HG03558 (cell line): Measurements from ENCODE around the gene STOML3.

ENCODE experiments used
- ATAC-seq: cut with Tn5 transposase; IDR thresholded peaks from one replicate; pipeline ENCODE4 v1.9.1; 2021; ENCODE audit warnings: moderate number of reproducible peaks; ENCODE audit not compliant: unreplicated experiment; ENCODE audit errors: extremely low read depth

The STOML3 gene

DNA sequence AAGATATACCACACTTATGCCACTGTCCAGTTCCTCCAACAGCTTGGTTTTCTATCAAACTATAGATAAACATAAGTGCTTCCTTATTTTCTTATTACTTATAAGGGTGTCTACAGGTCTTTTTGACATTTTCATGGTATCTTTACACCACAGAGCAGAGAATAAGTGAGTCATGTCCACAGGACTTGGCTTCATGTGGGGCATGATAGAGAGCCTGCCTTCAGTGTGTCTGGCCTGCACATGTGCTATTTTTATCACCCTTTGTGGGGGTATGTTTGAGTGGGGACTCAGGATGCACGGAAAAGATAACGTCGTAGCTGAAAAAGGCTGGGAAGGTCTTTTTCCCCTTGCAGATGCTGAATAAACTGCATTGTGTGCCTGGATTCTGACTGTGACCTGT lies 8.1 kb upstream of the STOML3 start:
- no peak for ATAC-seq

DNA sequence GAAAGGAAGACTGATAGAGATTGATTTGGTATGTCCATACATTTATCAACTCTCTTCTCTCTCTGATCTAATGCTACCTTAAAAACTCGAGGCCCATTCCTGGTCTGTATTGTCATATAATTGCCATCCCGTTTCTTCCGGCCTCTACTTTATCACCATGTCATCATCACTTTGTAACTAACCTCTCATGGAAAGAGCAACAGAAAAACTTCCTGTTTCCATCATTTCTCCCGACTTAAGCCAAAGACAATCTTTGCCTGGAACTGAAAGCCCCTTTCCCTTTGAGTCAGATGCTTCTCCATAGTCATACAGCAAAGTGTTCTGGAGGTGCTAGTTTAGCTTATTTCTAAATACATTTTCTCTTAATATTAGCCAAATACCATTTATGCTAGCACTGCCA lies 2.8 kb upstream of the STOML3 start:
- ATAC-seq, result no peak

DNA sequence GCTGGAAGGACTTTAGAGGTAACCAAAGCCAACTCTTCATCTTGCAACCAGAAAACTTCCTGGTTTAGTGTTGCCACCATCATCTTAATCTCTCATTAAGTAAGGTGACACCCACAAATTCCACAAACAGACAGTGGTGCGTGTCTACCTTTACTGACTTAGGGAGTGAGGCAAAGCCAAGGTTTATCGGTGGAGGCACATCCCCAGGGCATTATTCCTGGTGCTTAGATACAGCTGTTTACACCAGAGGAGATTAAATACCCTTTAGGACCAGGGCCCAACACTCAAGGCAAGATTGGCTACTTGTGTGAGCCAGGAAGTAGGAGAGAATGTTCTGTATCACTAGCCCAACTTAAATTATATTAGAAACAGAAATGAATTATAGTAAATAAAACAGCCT lies 9.5 kb downstream of the STOML3 start:
- no peak for ATAC-seq

DNA sequence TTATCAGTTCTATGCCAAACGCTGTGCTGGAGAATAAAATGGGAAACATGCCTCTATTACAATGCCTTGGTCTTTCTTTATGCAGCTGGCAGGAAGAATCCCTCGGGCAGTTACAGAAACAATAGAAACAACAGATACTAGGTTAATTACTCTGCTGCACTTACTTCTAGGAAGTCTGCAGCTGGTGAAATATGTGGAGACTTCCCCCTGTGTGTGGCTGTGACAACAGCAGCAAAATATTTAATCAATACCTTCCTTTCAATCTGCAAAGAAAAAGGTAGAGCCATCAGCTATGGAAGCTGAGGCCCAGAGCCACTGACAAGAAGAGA lies 9.9 kb downstream of the STOML3 start:
- no peak for ATAC-seq

DNA sequence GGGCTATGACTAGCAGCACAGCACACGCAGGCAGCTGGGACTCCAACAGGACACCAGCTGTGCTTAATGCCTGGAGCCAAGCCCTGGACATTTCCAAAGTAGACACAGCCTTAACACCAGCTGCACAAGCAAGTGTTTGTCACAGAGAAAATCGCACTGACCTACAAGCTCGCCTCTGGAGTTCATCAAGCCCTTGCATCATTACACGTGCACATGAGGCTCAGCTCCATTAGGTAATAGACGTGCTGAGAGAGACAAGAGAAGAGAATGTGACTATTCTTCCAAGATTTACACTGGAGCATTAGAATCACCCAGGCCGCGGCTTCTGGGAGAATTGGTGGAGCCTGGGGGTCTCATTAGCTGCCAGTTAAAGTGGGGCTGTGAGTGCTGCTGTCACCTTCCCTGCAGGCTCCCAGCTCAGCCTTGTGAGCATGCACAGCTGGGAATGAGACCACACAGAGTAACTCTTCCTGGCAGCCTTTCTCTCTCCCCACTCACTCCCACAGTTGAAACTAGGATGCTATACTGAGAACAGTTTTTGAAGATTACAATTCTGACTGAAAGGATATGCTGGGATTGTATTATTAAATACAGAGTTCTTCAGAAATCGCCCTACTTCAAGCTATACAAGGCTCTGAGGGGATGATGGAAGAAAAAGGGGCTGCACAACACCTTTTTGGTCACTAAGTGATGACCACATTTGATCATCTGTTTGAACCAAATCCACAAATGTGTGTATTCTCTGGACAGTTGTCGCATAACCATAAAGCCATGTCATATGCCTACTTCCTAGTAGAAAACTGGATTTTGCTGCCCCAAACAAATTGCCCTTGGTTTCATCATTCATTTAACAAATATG lies 10.5 kb downstream of the STOML3 start:
- no peak for ATAC-seq

DNA sequence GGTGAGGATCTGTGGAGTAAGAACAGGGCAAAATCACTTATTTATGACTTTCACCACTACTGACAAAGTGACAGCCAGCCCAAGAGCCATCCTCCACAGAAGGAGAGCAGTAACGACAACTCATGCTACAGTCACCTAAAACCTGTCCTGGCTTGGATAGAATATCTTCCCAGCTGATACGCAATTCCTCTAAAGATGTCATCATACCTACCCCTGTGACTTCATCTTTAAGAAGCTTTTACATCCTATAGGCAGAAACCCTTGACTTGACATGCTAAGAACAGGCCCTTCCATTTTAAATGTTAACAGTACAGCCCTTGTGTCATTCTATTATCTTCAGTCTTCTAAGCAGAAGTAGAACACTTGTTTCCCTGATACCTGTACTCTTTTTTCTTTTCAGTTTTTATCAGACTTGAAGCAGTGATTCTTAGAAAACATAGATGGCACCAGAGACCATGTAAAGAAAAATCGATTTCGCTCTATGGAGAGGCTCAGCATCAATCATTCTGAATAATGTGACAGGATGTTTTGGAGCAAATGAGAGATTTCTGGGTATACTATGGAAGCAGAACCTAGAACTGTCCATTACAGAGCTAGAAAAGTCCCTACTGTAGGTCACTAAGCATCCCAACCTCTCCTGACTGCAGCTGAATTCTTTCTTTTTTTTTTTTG lies 20.1 kb downstream of the STOML3 start:
- ATAC-seq, result no peak

DNA sequence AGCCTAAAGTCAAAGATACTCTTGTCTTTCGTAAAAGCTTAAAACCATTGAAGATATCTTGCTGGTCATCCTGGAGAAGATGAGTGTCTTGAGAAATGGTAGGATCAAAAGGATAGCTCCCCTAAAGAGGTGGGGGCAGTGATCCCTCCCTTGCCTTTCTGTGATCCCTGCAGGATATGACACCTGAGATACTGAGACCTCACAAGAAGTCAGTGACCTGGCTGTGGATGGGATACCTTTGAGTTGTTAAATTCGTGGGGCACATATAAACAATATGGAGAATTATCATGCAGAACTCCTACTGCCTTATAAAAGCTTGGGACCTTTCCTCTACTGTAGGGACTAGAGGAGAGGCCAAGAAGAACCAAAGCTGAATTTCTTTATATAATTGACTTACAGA lies 21.4 kb downstream of the STOML3 start:
- no peak for ATAC-seq

DNA sequence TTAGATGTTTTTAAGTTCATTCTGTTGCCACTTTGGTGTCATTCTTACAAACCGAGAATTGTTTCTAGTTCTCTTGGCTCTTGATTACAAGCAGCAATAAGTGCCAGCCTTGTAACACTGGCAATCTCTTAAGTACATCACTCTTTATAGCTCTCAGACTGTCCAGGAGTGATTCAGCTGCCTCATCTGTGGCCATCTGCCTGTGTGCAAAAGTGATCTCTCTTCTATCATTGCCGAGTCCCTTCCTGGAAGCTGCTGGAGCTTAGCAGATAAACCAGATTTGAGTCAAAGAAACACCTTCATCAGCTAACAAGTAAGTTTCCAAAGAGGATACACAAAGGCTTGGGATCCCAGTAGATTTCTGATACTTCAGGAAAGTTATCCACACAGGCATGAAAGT lies 23.2 kb downstream of the STOML3 start:
- ATAC-seq, result no peak

DNA sequence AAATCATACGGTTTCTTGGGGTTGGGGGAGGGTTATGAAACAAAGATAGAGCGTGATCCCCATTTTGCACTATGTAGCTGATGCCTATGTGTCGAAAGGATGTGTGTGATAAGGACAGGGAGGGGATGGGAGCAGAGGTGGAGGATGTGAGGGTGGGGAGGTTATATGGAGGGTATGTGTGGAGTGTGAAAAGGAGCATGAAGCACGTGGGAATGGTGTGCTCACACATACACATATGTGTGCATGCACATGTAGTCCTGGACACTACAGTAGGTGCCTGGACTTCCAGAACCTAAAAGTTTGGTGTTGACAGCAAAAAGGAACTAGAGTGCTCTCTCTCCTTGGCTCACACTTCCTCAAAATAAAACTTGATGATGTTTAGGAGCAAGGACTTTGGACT lies 25.4 kb downstream of the STOML3 start:
- no peak for ATAC-seq

DNA sequence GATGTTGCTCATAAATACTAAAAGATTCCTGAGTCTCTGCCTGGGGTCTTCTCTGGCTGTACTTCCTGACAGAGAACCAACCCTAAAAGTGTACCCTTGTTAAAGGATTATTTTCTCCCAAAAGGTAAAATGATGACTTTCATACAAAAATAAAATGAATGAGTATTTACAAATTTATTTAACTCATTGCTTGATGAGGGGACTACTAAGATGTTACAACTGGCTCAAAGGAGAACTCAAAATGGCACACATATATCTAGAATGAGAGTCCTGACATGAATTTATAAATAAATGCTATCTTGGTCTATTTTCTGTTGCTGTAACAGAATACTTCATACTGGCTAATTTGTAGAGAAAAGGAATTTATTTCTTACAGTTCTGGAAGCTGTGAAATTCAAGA lies 30.5 kb downstream of the STOML3 start:
- ATAC-seq, result no peak

DNA sequence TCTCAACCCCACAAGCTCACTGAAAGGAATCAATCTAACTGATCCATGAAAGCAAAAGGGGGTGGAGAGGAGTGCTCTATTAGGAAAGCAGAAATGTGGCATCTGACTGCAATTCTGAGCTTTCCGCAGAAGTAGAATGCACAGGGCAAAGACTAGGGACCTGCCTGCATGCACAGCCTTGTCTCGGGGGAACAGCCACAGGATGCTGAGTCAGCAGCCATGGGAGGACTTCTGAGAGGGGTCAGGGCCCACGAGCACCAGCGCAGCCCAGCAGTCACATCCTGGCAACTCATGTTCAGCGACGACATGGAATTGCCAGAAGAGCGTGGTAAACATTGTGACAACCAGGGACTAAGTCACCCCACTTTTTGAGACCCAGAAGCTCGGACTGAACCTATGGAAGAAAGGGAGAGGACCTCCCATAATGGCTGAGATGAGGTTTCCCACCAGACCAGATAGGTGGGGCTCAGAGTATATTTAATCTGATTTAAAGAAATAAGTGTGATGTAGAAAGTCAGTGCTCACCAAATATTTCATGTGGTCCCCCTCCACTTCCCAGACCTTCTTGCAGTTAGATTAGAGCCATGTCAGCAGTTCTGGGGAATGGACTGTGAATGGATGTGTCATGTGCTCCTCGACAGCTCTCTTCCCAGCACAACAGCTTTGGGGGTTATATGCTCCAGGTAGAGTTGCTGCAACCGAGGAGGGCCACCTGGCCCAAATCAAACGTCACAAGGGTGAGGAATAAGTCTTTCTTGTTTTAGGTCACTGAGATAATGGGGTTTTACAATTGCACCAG lies 32.6 kb downstream of the STOML3 start:
- no peak for ATAC-seq

DNA sequence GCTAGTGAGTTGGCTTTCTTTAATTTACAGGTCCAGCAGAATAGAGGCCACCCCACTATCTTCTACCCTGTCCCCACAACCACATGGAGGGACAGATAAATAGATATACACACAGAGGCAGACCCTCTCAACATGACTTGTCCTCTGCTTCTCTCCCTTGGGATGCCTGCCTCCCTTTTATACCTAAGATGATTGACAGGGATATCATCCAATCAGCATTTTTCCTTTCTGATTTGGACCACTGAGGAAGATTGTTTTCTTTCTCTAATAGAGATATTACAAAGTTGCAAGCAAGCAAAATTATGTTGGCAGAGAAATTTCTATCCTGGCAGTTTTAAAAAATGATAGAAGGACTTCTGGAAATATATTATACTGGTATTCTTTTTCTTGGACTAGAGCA lies 35.8 kb downstream of the STOML3 start:
- no peak for ATAC-seq

DNA sequence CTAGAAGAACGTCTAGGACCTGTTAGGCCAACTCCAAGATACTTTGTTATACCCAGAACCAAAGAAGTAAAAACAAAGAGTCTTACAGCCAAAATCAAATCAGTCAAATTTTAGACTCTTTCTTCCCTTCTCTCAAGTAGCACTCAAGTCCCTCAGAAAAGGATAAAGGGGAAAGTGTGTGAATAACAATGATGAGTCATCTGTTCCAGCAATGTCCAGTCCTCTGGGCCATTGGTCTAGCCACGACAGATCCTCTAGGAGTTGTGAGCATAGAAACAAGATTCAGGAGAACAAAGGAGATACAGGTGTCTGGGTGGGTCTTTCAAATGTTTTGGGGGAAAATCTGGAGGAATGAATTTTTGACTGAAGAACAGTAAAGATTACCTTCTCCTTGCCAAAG lies 36.3 kb downstream of the STOML3 start:
- ATAC-seq, result no peak

DNA sequence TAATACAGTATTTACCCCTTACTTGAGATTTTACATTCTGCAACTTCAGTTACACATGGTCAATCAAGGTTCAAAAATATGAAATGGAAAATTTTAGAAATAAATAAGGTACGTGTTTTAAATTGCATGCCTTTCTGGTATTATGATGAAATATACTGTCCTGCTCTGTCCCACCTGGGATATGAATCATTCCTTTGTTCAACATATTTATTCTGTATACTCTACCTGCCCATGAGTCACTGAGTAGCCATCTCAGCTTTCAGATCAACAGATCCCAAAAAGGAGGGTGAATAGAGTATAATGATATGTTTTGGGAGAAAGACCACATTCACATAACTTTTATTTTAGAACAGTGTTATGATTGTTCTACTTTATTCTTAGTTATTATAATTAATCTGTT lies 37.8 kb downstream of the STOML3 start:
- ATAC-seq, result no peak

DNA sequence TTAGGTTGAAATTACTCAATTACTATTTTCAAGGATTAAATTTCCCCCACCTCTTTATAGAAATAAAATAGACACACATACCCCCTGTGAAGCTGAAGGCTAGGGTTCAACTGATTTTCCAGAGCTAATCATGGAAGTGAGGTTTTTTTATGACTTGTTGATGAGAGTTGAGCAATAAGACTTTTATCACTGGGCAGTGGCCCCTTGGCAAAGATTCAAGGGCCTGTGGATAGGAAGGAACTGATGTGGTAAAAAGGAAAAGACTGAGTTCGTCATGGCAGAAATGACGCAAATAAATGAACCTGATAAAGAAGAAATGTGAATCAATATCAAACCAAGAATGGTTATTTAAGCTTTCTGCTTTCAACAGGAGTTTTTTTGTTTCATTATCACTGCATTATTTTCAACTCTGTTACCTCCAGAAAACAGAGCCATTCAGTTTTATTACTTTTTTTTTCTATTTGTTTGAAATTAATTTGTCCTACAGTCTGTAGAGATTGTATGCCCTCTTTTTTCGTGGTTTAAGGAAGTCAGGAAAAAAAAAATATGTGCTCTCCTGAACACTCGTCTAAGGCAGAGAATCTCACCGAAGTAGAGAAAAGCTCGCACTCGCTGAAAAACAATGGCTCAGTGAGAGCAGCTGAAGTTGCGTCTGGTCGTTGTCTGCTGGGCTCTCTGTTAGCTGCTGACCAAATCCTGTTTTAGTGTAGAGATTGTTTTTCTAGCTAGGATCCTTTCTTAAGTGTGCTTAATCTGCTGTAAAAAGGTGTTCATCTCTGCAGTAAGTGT lies 38.9 kb downstream of the STOML3 start:
- no peak for ATAC-seq

DNA sequence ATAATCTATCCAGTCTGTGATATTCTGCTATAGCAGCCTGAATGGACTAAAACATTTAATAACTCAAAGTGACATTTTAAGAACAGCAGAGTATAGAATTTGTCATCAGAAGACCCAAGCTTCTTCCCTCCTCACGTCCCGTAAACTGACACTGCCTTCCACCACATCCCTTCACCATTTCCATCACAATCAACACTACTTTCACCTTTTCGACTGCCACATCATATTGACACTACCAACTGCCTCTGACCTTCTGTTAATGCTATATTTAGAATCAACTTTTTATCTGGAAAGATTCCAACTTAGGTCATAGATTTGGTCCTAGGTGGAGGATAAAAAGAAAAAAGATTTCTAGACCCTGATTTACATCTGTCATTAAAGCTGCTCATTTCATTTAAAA lies 39.6 kb downstream of the STOML3 start:
- no peak for ATAC-seq

DNA sequence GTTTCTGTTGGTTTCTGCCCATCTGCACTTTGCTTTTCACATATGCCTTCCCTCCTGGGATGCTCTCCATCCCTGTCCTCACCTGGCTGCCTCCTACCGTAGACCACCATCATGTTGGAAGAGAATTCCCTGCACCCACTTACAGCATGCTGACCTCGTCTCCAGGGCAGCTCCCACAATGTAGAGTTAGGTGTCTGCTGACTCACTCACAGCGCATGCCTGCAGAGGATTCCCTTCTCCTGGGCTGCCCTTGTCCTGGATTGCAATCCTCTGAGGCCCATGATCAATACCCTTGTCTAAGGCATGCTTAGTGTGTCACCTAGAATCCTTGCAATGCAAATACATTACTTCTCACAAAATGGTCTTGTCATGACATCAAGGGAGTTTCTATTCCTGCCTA lies 43.6 kb downstream of the STOML3 start:
- no peak for ATAC-seq

DNA sequence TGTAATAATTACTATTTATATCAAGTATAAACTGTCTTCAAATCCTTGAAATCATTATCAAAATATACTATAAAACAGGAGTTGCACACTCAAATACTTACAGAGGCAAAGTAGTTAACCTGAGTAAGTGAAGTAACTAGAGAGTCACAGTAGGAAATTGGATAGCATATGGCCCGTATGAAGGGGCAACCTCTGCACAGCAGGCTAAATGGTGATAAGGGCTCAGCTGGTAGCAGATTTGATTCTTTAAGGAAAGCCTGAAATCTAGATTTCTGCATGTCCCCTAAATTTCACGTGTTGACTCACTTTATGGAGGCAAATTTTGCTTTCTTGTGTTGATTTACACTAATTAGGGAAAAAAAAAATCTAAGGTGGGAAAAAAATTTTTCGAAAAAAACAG lies 46.4 kb downstream of the STOML3 start:
- no peak for ATAC-seq

DNA sequence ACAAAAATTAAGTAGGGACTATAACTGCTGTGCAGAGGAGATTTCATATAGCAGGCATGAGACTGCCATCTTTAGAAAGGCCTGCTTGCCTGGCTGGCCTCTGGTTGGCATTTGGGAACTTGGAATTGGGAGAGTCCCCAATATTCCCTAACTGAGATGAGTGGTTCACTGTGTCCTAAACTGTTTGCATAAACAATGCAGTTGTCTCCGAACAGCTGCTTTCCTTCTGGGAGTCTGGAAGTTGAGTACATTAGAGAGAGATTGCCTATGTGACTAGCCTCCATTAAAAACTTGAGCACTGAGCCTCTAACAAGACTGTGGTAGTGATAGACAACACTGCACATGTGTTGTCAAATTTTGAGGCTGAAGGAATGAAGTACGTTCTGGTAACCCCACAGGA lies 47.4 kb downstream of the STOML3 start:
- ATAC-seq, result no peak

DNA sequence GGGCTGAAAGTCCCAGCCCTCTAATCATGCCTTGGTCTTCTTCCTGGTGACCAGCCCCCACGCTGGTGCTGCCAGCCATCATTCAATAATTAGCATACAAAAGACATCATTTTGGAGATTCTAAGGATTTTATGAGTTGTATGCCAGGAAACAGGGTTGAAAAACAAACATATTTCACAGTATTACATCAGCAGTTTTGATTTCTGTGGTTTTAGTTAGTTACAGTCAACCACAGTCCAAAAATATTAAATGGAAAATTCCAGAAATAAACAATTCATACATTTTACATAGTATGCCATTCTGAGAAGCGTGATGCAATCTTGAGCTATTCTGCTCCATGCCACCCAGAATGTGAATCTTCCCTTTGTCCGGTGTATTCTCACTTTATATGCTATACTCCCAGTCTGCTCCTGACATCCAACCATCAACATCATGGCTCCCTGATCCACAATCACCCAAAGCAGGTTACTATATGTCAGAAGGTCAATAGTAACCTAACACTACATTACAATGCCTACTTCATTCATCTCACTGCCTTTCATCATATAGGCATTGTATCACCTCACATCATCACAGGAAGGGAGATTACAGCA lies 49.2 kb downstream of the STOML3 start:
- ATAC-seq, result no peak
